Inflammatory macrophage treated with lipopolysaccharide for 1 hour (primary cell): ENCODE data around the gene LRMDA.

Experiments used
- DNase-seq, 2 donors: peaks; one replicate each; pipeline ENCODE4 v3.0.0-alpha.2; 2020 to 2022

The LRMDA gene

GRCh38 chr10:75887992-75888680, 456.7 kb downstream of the LRMDA start:
- no peak for DNase-seq

- no peak for DNase-seq
These were observed 457.6 kb downstream of the LRMDA start for GRCh38 chr10:75889051-75889450.

- DNase-seq = no peak
These were observed 463.3 kb downstream of the LRMDA start for GRCh38 chr10:75894761-75895160.

GRCh38 chr10:75895259-75895658, 463.8 kb downstream of the LRMDA start:
- DNase-seq = no peak

GRCh38 chr10:75899816-75900390, 468.5 kb downstream of the LRMDA start:
- DNase-seq = no peak

- no peak for DNase-seq
These were observed 471.4 kb downstream of the LRMDA start for GRCh38 chr10:75902816-75903215.

GRCh38 chr10:75904499-75905283, 473.3 kb downstream of the LRMDA start:
- no peak for DNase-seq

GRCh38 chr10:75905490-75905889, 474.1 kb downstream of the LRMDA start:
- no peak for DNase-seq

GRCh38 chr10:75910032-75910431, 478.6 kb downstream of the LRMDA start:
- peak in 1 of 2 donors; percentile 48 for DNase-seq

GRCh38 chr10:75911426-75911825, 480.0 kb downstream of the LRMDA start:
- DNase-seq = no peak

GRCh38 chr10:75916906-75917305, 485.5 kb downstream of the LRMDA start:
- no peak for DNase-seq

- no peak for DNase-seq
These were observed 488.5 kb downstream of the LRMDA start for GRCh38 chr10:75919913-75920312.

GRCh38 chr10:75922435-75922834, 491.0 kb downstream of the LRMDA start:
- DNase-seq = no peak

- no peak for DNase-seq
These were observed 493.0 kb downstream of the LRMDA start for GRCh38 chr10:75924309-75924902.

- no peak for DNase-seq
These were observed 494.6 kb downstream of the LRMDA start for GRCh38 chr10:75925999-75926398.

- DNase-seq = no peak
These were observed 495.3 kb downstream of the LRMDA start for GRCh38 chr10:75926763-75927162.

GRCh38 chr10:75928231-75928630, 496.8 kb downstream of the LRMDA start:
- no peak for DNase-seq

GRCh38 chr10:75929630-75930161, 498.3 kb downstream of the LRMDA start:
- DNase-seq = no peak

GRCh38 chr10:75932921-75933320, 501.5 kb downstream of the LRMDA start:
- DNase-seq = no peak

GRCh38 chr10:75935240-75935639, 503.8 kb downstream of the LRMDA start:
- no peak for DNase-seq

- no peak for DNase-seq
These were observed 504.4 kb downstream of the LRMDA start for GRCh38 chr10:75935650-75936400.

GRCh38 chr10:75936841-75937240, 505.4 kb downstream of the LRMDA start:
- DNase-seq = no peak

- DNase-seq = no peak
These were observed 506.4 kb downstream of the LRMDA start for GRCh38 chr10:75937823-75938222.
